Measurements from ENCODE around the gene MILR1.

DNA sequence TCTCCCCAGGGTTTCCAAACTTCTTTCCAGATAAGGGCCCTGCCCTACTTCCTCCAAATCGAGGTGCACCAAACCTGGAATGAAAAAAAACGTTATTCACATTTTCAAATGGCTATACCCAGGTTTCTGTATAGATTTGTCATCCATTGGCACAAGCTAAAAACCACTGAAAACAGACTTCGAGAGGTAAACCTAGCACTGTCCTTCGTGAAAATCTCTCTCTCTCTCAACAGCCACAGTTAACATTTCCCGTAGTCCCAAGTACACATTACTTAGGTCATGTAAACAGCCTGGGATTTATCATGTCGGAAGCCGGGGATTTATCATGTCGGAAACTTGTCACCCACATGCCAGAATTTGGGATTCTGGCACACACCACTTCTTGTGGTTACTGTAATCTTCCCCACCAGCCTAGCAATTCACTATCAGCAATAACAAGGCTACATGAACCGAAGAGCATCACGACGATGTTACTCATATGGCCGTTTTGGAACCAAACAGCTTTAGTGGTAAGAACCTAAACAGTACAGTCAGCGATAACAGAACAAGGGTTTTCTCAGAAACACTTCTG lies 55.9 kb downstream of the MILR1 start:
- no peak for TF ChIP-seq POLR2A (IDR thresholded peaks at IDR 0.05)
- TF ChIP-seq, protein P1, sequence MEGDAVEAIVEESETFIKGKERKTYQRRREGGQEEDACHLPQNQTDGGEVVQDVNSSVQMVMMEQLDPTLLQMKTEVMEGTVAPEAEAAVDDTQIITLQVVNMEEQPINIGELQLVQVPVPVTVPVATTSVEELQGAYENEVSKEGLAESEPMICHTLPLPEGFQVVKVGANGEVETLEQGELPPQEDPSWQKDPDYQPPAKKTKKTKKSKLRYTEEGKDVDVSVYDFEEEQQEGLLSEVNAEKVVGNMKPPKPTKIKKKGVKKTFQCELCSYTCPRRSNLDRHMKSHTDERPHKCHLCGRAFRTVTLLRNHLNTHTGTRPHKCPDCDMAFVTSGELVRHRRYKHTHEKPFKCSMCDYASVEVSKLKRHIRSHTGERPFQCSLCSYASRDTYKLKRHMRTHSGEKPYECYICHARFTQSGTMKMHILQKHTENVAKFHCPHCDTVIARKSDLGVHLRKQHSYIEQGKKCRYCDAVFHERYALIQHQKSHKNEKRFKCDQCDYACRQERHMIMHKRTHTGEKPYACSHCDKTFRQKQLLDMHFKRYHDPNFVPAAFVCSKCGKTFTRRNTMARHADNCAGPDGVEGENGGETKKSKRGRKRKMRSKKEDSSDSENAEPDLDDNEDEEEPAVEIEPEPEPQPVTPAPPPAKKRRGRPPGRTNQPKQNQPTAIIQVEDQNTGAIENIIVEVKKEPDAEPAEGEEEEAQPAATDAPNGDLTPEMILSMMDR (IDR thresholded peaks at IDR 0.05): no peak

All from right lobe of liver (tissue), 4 donors.